Pancreas (tissue), 10 donors: ENCODE data around the gene HELZ. TPM values are rescaled to one million over a fixed set of nuclear protein-coding genes. Genes with fewer than 3 reads are reported as not detected.

Experiments used
- ATAC-seq, 4 donors: fragments of 200-7000 bp; cut with Tn5 transposase; one replicate each; pipeline versions ENCODE4 v1.8.0 to v1.9.1; 2020; ENCODE audit warnings: mild to moderate bottlenecking in 4 of 4, moderate library complexity in 4 of 4
- DNase-seq, 6 donors: peaks; one replicate each; pipeline ENCODE4 v3.0.0-alpha.2; 2020
- FAIRE-seq: peaks from 2 replicates; lab custom pipeline; 2012; peaks lifted over from hg19 to GRCh38; lab: Jason Lieb, UNC
- H3K27ac ChIP-seq, 4 donors: fragments of 200-600 bp; sonication (generic); 1 replicate in 3 of 4; 2 replicates in 1 of 4; pipeline versions ENCODE4 v1.5.0 to v1.8.0; 2020
- H3K27me3 ChIP-seq, 4 donors: fragments of 200-600 bp; one replicate each; pipeline ENCODE4 v1.8.0; 2021
- H3K36me3 ChIP-seq, 3 donors: fragments of 200-600 bp; sonication (generic) in 1 of 3; one replicate each; pipeline versions ENCODE4 v1.5.0 to v1.8.0; 2020 to 2021
- H3K4me1 ChIP-seq, 3 donors: fragments of 200-600 bp; one replicate each; pipeline ENCODE4 v1.8.0; 2021
- H3K4me3 ChIP-seq, 4 donors: fragments of 200-600 bp; sonication (generic) in 2 of 4; one replicate each; pipeline versions ENCODE4 v1.5.0 to v1.8.0; 2020 to 2021
- H3K9me3 ChIP-seq, 4 donors: fragments of 200-600 bp; one replicate each; pipeline ENCODE4 v1.8.0; 2021
- WGBS, 2 donors: extraction: QIAGEN DNeasy Blood & Tissue Kit; methylation state at CpG; one replicate each; pipeline ENCODE4 v1.1.7; 2013; 5-methylcytosine and 5-hydroxymethylcytosine counted together
- intact Hi-C, 3 donors: fragments of 100-400 bp; cut with DNase I; formaldehyde crosslinking; loops; one replicate each; pipeline versions ENCODE4 v1.11.1 to v1.14.2; 2022
- polyA plus RNA-seq, 2 donors: library from polyadenylated mRNA; stranded (reverse); fragments of 200-250 nt; gene quantifications; one replicate each; pipeline ENCODE4 v1.2.3, GENCODE V29; 2013
- total RNA-seq, 6 donors: library from RNA; stranded (reverse); fragmentation: NEBNext Ultra II Directional in 4 of 6; extraction: Animal tissue kit (Norgen Biotek cat#: 25700) in 4 of 6; gene quantifications; one replicate each; pipeline versions ENCODE4 v1.2.1 to v1.2.4, GENCODE V29; 2021 to 2023
- TF ChIP-seq, protein P1 (sequence below), 4 donors: fragments of 200-600 bp; sonication (generic) in 3 of 4; IDR thresholded peaks; one replicate each; pipeline versions ENCODE4 v1.5.0 to v1.8.0; 2021; ENCODE audit warnings: antibody characterized with exemption in 4 of 4
- donor health status: healthy with polysubstance abuse.
- donor health status: DM: no; HTN: no; CAD: no; lungs with moderate emphysema.
- donor health status: DM: no; HTN: no; CAD: no.
- donor health status: control.
- donor health status: control.
- donor health status: Bipolar disorder and iron deficiency.
- donor health status: DM: yes; HTN: yes; CAD: no.
- donor health status: DM: no; HTN: no; CAD: no.
- donor health status: DM: no; HTN: no; CAD: no.
- donor health status: DM: yes; HTN: yes; CAD: no.

Gene HELZ
- total and polyA plus RNA-seq, 8 donors: 4.1 to 36.6 (median 23.9) TPM

GRCh38 chr17:67224736-67225135 is 20.3 kb downstream of the HELZ start:
- no peak overlapping the region for H3K4me3 ChIP-seq
- no peaks in the 10 kb centered on the region for H3K9me3 ChIP-seq
- H3K4me1 ChIP-seq: peaks cover 0 to 10% (median 0%) of the 10 kb centered on the region in 3 donors
- FAIRE-seq (no peak), ATAC-seq (no peak), DNase-seq (no peak)
- intact Hi-C loops: no loop called here
- no peaks in the 10 kb centered on the region for H3K36me3 ChIP-seq
- TF ChIP-seq, protein P1, sequence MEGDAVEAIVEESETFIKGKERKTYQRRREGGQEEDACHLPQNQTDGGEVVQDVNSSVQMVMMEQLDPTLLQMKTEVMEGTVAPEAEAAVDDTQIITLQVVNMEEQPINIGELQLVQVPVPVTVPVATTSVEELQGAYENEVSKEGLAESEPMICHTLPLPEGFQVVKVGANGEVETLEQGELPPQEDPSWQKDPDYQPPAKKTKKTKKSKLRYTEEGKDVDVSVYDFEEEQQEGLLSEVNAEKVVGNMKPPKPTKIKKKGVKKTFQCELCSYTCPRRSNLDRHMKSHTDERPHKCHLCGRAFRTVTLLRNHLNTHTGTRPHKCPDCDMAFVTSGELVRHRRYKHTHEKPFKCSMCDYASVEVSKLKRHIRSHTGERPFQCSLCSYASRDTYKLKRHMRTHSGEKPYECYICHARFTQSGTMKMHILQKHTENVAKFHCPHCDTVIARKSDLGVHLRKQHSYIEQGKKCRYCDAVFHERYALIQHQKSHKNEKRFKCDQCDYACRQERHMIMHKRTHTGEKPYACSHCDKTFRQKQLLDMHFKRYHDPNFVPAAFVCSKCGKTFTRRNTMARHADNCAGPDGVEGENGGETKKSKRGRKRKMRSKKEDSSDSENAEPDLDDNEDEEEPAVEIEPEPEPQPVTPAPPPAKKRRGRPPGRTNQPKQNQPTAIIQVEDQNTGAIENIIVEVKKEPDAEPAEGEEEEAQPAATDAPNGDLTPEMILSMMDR (IDR thresholded peaks at IDR 0.05): no peak
- H3K27me3 ChIP-seq: no peaks in the 10 kb centered on the region
- no peak overlapping the region for H3K27ac ChIP-seq
- WGBS, 2 donors: 90 to 97% methylated on average over 9 of the region's 9 CpGs

GRCh38 chr17:67223924-67224323 is 21.1 kb downstream of the HELZ start:
- TF ChIP-seq, protein P1 (IDR thresholded peaks at IDR 0.05): no peak
- ATAC-seq: no peak
- Histone ChIP-seq H3K4me3 (no peak overlapping the region), H3K27ac (no peak overlapping the region), H3K27me3 (no peaks in the 10 kb centered on the region), H3K36me3 (no peaks in the 10 kb centered on the region), H3K4me1 (peaks cover 0 to 10% (median 0%) of the 10 kb centered on the region in 3 donors), H3K9me3 (no peaks in the 10 kb centered on the region)
- FAIRE-seq: no peak
- WGBS, 2 donors: 90 to 95% methylated on average over 6 of the region's 6 CpGs
- intact Hi-C loops: no loop called here
- DNase-seq: no peak

- Histone ChIP-seq H3K9me3 (no peaks in the 10 kb centered on the region), H3K36me3 (peaks cover 0 to 6% (median 0%) of the 10 kb centered on the region in 3 donors), H3K4me3 (no peak overlapping the region), H3K27ac (no peak overlapping the region), H3K27me3 (no peaks in the 10 kb centered on the region), H3K4me1 (peaks cover 4 to 10% (median 6%) of the 10 kb centered on the region in 3 donors)
- intact Hi-C loops: no loop called here
- TF ChIP-seq, protein P1 (IDR thresholded peaks at IDR 0.05): peak in 2 of 4 donors; percentile 26 to 34
- 79 to 91% methylated on average over 5 of the region's 5 CpGs for WGBS, 2 donors
- no peak for DNase-seq
- no peak for FAIRE-seq
- ATAC-seq: peak in 3 of 4 donors; percentile 72 to 83 (median 75)
Measured at GRCh38 chr17:67221062-67221998, 23.7 kb downstream of the HELZ start.

DNA sequence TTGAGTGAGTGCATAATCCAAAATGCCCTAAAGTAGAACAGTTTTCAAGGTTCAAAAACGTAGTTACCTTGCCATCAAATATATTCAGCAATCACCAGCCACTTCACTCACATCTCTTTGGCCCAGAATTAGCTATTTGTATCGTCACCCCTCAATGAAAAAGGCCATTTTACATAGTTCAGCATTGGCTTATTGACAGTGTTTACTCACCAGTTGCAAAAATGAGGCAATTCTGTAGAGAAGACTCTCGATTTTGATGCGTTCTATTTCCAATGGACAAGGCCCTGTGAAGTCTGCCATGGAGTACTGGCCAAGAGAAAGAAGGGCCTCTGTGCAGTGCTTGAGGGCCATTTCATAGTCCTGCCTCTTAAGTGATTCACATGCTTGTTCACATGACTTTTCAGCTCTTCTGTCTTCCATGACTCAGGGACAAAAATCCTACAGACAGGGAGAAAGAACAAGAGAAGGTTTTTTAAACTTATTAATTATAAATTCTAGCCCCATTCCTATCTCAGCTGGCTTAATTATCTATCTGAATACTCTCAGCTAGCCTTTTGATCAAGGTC is 26.5 kb downstream of the HELZ start:
- peaks cover 8 to 17% (median 16%) of the 10 kb centered on the region in 3 donors for H3K4me1 ChIP-seq
- no peak for FAIRE-seq
- 93% methylated on average over 4 of the region's 4 CpGs for WGBS, 2 donors
- no peak overlapping the region for H3K27ac ChIP-seq
- H3K36me3 ChIP-seq: peaks cover 0 to 6% (median 0%) of the 10 kb centered on the region in 3 donors
- intact Hi-C loops: no loop called here
- DNase-seq: no peak
- no peak for ATAC-seq
- H3K4me3 ChIP-seq: no peak overlapping the region
- TF ChIP-seq, protein P1 (IDR thresholded peaks at IDR 0.05): no peak
- no peaks in the 10 kb centered on the region for H3K27me3 ChIP-seq
- no peaks in the 10 kb centered on the region for H3K9me3 ChIP-seq
